IMR-90 (cell line): ENCODE results near the gene AFG1L. TPM values are rescaled to one million over a fixed set of nuclear protein-coding genes. Genes with fewer than 3 reads are reported as not detected.

ENCODE experiments used
- ATAC-seq: fragments of 200-7000 bp; cut with Tn5 transposase; 2 replicates; pipeline ENCODE4 v1.9.1; 2020; ENCODE audit warnings: low read depth, mild to moderate bottlenecking, moderate library complexity
- BruUV-seq: library from RNA; stranded (reverse); fragments of 400-500 nt; replicated peaks from 2 replicates; lab custom pipeline; 2021; lab: Mats Ljungman, UMichigan
- CTCF ChIA-PET: fragments of 300-600 bp; formaldehyde crosslinking; extraction: SDS; loops from one replicate; lab custom pipeline; 2021; ENCODE audit warnings: antibody characterized with exemption; lab: Yijun Ruan, JAX
- POLR2A ChIA-PET: fragments of 300-600 bp; sonication (Branson Sonifier 250); formaldehyde crosslinking; loops from one replicate; lab custom pipeline; 2022; ENCODE audit warnings: antibody characterized with exemption; ENCODE audit not compliant: unreplicated experiment; lab: Charles Lee
- DNase-seq: peaks from one replicate; pipeline ENCODE4 v3.0.0; 2013
- H2AFZ ChIP-seq: replicated peaks from 2 replicates; pipeline ENCODE3; 2013; ENCODE audit warnings: low read length, mild to moderate bottlenecking; ENCODE audit not compliant: poor library complexity
- H2AK5ac ChIP-seq: 2 replicates; pipeline ENCODE4 v1.6.1; 2013; ENCODE audit warnings: low read depth, low read length, inconsistent platforms
- H2AK9ac ChIP-seq: replicated peaks from 2 replicates; pipeline ENCODE3; 2013; ENCODE audit warnings: mild to moderate bottlenecking, low read depth, low read length, moderate library complexity; ENCODE audit not compliant: poor library complexity
- H2BK120ac ChIP-seq: 2 replicates; pipeline ENCODE4 v1.6.1; 2013; ENCODE audit warnings: low read depth, low read length, inconsistent platforms
- H2BK15ac ChIP-seq: 3 replicates; pipeline ENCODE4 v1.6.1; 2013; ENCODE audit warnings: low read depth, low read length, inconsistent platforms
- H2BK20ac ChIP-seq: 2 replicates; pipeline ENCODE4 v1.6.1; 2013; ENCODE audit warnings: low read depth, mild to moderate bottlenecking, inconsistent platforms, low read length, moderate library complexity
- H2BK5ac ChIP-seq: 2 replicates; pipeline ENCODE4 v1.6.1; 2013; ENCODE audit warnings: mild to moderate bottlenecking, low read depth, low read length, inconsistent platforms; ENCODE audit not compliant: poor library complexity, severe bottlenecking
- H3K14ac ChIP-seq: replicated peaks from 2 replicates; pipeline ENCODE4 v1.6.1; 2013; ENCODE audit warnings: low read depth, low read length, inconsistent platforms
- H3K18ac ChIP-seq: 2 replicates; pipeline ENCODE4 v1.6.1; 2013; ENCODE audit warnings: low read depth, low read length, control low read depth
- H3K23ac ChIP-seq: 2 replicates; pipeline ENCODE4 v1.6.1; 2013; ENCODE audit warnings: low read depth, low read length, inconsistent platforms
- H3K27ac ChIP-seq: 2 replicates; pipeline ENCODE4 v1.5.1; 2013; ENCODE audit warnings: mild to moderate bottlenecking, control low read depth, low read length; ENCODE audit not compliant: insufficient read depth
- H3K27me3 ChIP-seq: 2 replicates; pipeline ENCODE4 v1.6.1; 2013; ENCODE audit warnings: low read length; ENCODE audit not compliant: control insufficient read depth, insufficient read depth
- H3K36me3 ChIP-seq: 2 replicates; pipeline ENCODE4 v1.6.1; 2013; ENCODE audit warnings: low read length, mixed read lengths; ENCODE audit not compliant: control insufficient read depth, insufficient read depth
- H3K4ac ChIP-seq: 2 replicates; pipeline ENCODE4 v1.6.1; 2013; ENCODE audit warnings: low read depth, low read length, inconsistent platforms
- H3K4me1 ChIP-seq: 2 replicates; pipeline ENCODE4 v1.6.1; 2013; ENCODE audit warnings: low read length, mixed read lengths; ENCODE audit not compliant: control insufficient read depth, insufficient read depth
- H3K4me2 ChIP-seq: 2 replicates; pipeline ENCODE4 v1.6.1; 2013; ENCODE audit warnings: low read depth, mild to moderate bottlenecking, control low read depth, low read length, moderate library complexity
- H3K4me3 ChIP-seq: 2 replicates; pipeline ENCODE4 v1.5.1; 2013; ENCODE audit warnings: low read depth, mild to moderate bottlenecking, control low read depth, low read length, moderate library complexity; ENCODE audit not compliant: insufficient read depth
- H3K56ac ChIP-seq: 2 replicates; pipeline ENCODE4 v1.6.1; 2013; ENCODE audit warnings: low read length, inconsistent platforms; ENCODE audit not compliant: insufficient read depth; ENCODE audit errors: extremely low read depth
- H3K79me1 ChIP-seq, 2 experiments: 2 replicates each; pipeline ENCODE4 v1.6.1; 2013; ENCODE audit warnings: low read length in 2 of 2, inconsistent platforms in 1 of 2, low read depth in 1 of 2
- H3K9ac ChIP-seq: 2 replicates; pipeline ENCODE4 v1.6.1; 2013; ENCODE audit warnings: low read depth, low read length, control low read depth
- H3K9me1 ChIP-seq: 2 replicates; pipeline ENCODE4 v1.6.1; 2013; ENCODE audit warnings: low read length, inconsistent platforms; ENCODE audit not compliant: insufficient read depth
- H3K9me3 ChIP-seq: 2 replicates; pipeline ENCODE4 v1.6.1; 2013; ENCODE audit warnings: low read length; ENCODE audit not compliant: control insufficient read depth, insufficient read depth
- H4K20me1 ChIP-seq: 2 replicates; pipeline ENCODE4 v1.6.1; 2013; ENCODE audit warnings: low read length, inconsistent platforms; ENCODE audit not compliant: insufficient read depth
- H4K5ac ChIP-seq: 2 replicates; pipeline ENCODE4 v1.6.1; 2013; ENCODE audit warnings: mild to moderate bottlenecking, low read depth, low read length, control low read depth
- H4K8ac ChIP-seq, 2 experiments: 2 replicates each; pipeline ENCODE4 v1.6.1; 2013; ENCODE audit warnings: low read depth in 2 of 2, low read length in 2 of 2, control low read depth in 1 of 2, inconsistent platforms in 1 of 2
- H4K91ac ChIP-seq: 2 replicates; pipeline ENCODE4 v1.6.1; 2013; ENCODE audit warnings: low read depth, low read length, inconsistent platforms; ENCODE audit not compliant: insufficient read depth
- CTCF ChIP-seq: conservative IDR thresholded peaks from 2 replicates; pipeline ENCODE4 v1.5.1; 2012; ENCODE audit warnings: mild to moderate bottlenecking, low read depth, low read length, improper control_type of control experiment
- MAFK ChIP-seq: IDR thresholded peaks from 2 replicates; pipeline ENCODE4 v1.6.1; 2012; ENCODE audit warnings: low read depth, low read length, improper control_type of control experiment
- POLR2A ChIP-seq: IDR thresholded peaks from 2 replicates; pipeline ENCODE4 v1.6.1; 2012; ENCODE audit warnings: mild to moderate bottlenecking, low read depth, low read length
- RFX5 ChIP-seq: IDR thresholded peaks from 2 replicates; pipeline ENCODE4 v1.8.0; 2012; ENCODE audit warnings: low read depth, mild to moderate bottlenecking, low read length, moderate library complexity
- SMC3 ChIP-seq: fragments of 150-350 bp; IDR thresholded peaks from 2 replicates; pipeline ENCODE4 v1.6.1; 2016; ENCODE audit warnings: low read depth, mild to moderate bottlenecking, antibody characterized with exemption, low read length, moderate library complexity
- WGBS, 2 experiments: methylation state at CpG; one replicate each; pipeline versions ENCODE4 v1.1.5 to v1.1.7; 2013; ENCODE audit warnings: missing lambda C conversion rate in 2 of 2; ENCODE audit not compliant: insufficient read length in 1 of 2; ENCODE audit errors: extremely low coverage in 2 of 2; 5-methylcytosine and 5-hydroxymethylcytosine counted together
- dilution Hi-C: fragments of 300-500 bp; cut with HindIII; formaldehyde crosslinking; loops from one replicate; pipeline ENCODE4 v1.14.3; 2018; ENCODE audit warnings: low sequenced_read_pairs; ENCODE audit not compliant: unreplicated experiment
- in situ Hi-C: fragments of 300-500 bp; cut with MboI; formaldehyde crosslinking; loops from 3 replicates; pipeline ENCODE4 v1.14.3; 2019; ENCODE audit warnings: low sequenced_read_pairs, inconsistent platforms, mixed read lengths
- intact Hi-C: fragments of 100-400 bp; cut with micrococcal nuclease; formaldehyde crosslinking; loops from 2 replicates; pipeline ENCODE4 v1.10.0; 2022
- polyA plus RNA-seq, 3 experiments: library from polyadenylated mRNA; depleted of rRNA; stranded (reverse); fragments of >200 nt; gene quantifications; 2 replicates each; pipeline ENCODE4 v1.2.3, GENCODE V29; 2012; ENCODE audit warnings: low replicate concordance in 1 of 3
- total RNA-seq: library from RNA; depleted of rRNA; stranded (reverse); fragments of >200 nt; gene quantifications from 2 replicates; pipeline ENCODE4 v1.2.3, GENCODE V29; 2012
- TF ChIP-seq, protein P1 (sequence below): fragments of 150-350 bp; IDR thresholded peaks from 2 replicates; pipeline ENCODE4 v1.6.1; 2017; ENCODE audit warnings: mild to moderate bottlenecking, antibody characterized with exemption, low read length, low read depth

Gene AFG1L
- total and polyA plus RNA-seq, 2 of the 4 experiments (the other 2 are of a cell fraction), result 1.0 to 2.0 TPM

GRCh38 chr6:108366236-108366635 is 71.4 kb downstream of the AFG1L start:
- in situ Hi-C loops, result no loop called here
- H3K79me1 ChIP-seq, result no peaks in the 10 kb centered on the region
- no peak overlapping the region for H3K23ac ChIP-seq
- 0 out of 2 replicates have a peak, but pooled peaks cover 3% of the 10 kb centered on the region for H3K9me1 ChIP-seq
- no peak overlapping the region for H2AK5ac ChIP-seq
- H3K9ac ChIP-seq, result no peak overlapping the region
- DNase-seq (no peak), ATAC-seq (no peak)
- dilution Hi-C loops, result no loop called here
- H4K91ac ChIP-seq, result no peak overlapping the region
- no peak overlapping the region for H3K4me3 ChIP-seq
- POLR2A ChIA-PET, result no interaction called here
- H3K4me1 ChIP-seq, result no peaks in the 10 kb centered on the region
- no peak overlapping the region for H2BK20ac ChIP-seq
- CTCF ChIA-PET, result no interaction called here
- no peak overlapping the region for H4K8ac ChIP-seq
- TF ChIP-seq, protein P1, sequence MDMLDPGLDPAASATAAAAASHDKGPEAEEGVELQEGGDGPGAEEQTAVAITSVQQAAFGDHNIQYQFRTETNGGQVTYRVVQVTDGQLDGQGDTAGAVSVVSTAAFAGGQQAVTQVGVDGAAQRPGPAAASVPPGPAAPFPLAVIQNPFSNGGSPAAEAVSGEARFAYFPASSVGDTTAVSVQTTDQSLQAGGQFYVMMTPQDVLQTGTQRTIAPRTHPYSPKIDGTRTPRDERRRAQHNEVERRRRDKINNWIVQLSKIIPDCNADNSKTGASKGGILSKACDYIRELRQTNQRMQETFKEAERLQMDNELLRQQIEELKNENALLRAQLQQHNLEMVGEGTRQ, result no peak
- no peak for TF ChIP-seq RFX5
- peak; percentile 54 for TF ChIP-seq MAFK
- no peak for TF ChIP-seq POLR2A
- TF ChIP-seq CTCF, result no peak
- TF ChIP-seq SMC3, result no peak
- H3K56ac ChIP-seq, result no peak overlapping the region
- no peak overlapping the region for H3K27ac ChIP-seq
- no peak overlapping the region for H3K4ac ChIP-seq
- no CpG with 5 or more reads among the region's 4 CpGs for WGBS, 2 experiments
- intact Hi-C loops, result no loop called here
- no peak overlapping the region for H2BK120ac ChIP-seq
- BruUV-seq, result no TSS peak
- no peak overlapping the region for H3K4me2 ChIP-seq
- no peaks in the 10 kb centered on the region for H3K36me3 ChIP-seq
- H3K9me3 ChIP-seq, result no peaks in the 10 kb centered on the region
- H3K18ac ChIP-seq, result no peak overlapping the region
- no peak overlapping the region for H3K14ac ChIP-seq
- H2BK15ac ChIP-seq, result no peak overlapping the region
- H4K20me1 ChIP-seq, result no peaks in the 10 kb centered on the region
- no peaks in the 10 kb centered on the region for H3K27me3 ChIP-seq
- H2AFZ ChIP-seq, result no peak overlapping the region
- no peak overlapping the region for H2BK5ac ChIP-seq
- H4K5ac ChIP-seq, result no peak overlapping the region
- no peak overlapping the region for H2AK9ac ChIP-seq
